Tibial nerve (tissue), 3 donors: ENCODE data around the gene SPTBN4.

Experiments used
- POLR2A ChIP-seq, 2 donors: fragments of 450-650 bp; IDR thresholded peaks; one replicate each; pipeline ENCODE4 v1.6.1; 2017; ENCODE audit warnings: antibody characterized with exemption in 2 of 2, mild to moderate bottlenecking in 2 of 2, moderate library complexity in 2 of 2
- TF ChIP-seq, protein P1 (sequence below), 5 experiments: fragments of 200-600 bp in 3 of 5; fragments of 450-650 bp in 2 of 5; sonication (generic) in 3 of 5; IDR thresholded peaks; one replicate each; pipeline ENCODE4 v1.5.1; 2016 to 2019; ENCODE audit warnings: antibody characterized with exemption in 5 of 5, mild to moderate bottlenecking in 3 of 5, moderate library complexity in 2 of 5

DNA sequence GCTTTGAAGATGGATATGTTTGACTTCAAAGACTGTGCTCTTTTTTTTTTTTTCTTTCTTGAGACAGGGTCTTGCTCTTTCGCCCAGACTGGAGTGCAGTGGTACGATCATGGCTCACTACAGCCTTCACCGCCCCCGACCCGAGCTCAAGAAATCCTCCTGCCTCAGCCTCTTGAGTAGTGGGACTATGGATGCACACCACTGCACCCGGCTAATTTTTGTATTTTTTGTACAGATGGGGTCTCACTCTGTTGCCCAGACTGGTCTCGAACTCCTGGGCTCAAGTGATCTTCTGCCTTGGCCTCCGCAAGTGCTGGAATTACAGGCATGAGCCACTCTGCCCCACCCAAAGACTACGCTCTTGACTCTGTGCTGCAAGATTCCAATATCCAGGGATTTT, 50.4 kb downstream of the SPTBN4 start:
- TF ChIP-seq, protein P1, sequence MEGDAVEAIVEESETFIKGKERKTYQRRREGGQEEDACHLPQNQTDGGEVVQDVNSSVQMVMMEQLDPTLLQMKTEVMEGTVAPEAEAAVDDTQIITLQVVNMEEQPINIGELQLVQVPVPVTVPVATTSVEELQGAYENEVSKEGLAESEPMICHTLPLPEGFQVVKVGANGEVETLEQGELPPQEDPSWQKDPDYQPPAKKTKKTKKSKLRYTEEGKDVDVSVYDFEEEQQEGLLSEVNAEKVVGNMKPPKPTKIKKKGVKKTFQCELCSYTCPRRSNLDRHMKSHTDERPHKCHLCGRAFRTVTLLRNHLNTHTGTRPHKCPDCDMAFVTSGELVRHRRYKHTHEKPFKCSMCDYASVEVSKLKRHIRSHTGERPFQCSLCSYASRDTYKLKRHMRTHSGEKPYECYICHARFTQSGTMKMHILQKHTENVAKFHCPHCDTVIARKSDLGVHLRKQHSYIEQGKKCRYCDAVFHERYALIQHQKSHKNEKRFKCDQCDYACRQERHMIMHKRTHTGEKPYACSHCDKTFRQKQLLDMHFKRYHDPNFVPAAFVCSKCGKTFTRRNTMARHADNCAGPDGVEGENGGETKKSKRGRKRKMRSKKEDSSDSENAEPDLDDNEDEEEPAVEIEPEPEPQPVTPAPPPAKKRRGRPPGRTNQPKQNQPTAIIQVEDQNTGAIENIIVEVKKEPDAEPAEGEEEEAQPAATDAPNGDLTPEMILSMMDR (IDR thresholded peaks at IDR 0.05), result no peak
- TF ChIP-seq POLR2A (IDR thresholded peaks at IDR 0.05), result no peak
